HCT116 (cell line): ENCODE results near the gene KLHL2.
"Not testable (repeated sequence)": the region's sequence is repeated elsewhere in the genome, so short reads cannot be mapped to it uniquely, and the experiment has no call there.

ENCODE experiments used
- ELF1 ChIP-seq: IDR thresholded peaks from 2 replicates; pipeline ENCODE4 v1.6.1; 2012; ENCODE audit warnings: low read depth, borderline replicate concordance
- EZH2 ChIP-seq: fragments of 200-600 bp; sonication (generic); IDR thresholded peaks from 2 replicates; pipeline ENCODE4 v1.6.1; 2017; ENCODE audit warnings: antibody characterized with exemption, mixed run types
- EZH2phosphoT487 ChIP-seq: fragments of 200-600 bp; IDR thresholded peaks from 2 replicates; pipeline ENCODE4 v1.6.1; 2018; ENCODE audit warnings: antibody characterized with exemption, borderline replicate concordance
- FOSL1 ChIP-seq: IDR thresholded peaks from 2 replicates; pipeline ENCODE4 v1.6.1; 2012; ENCODE audit warnings: low read depth
- JUND ChIP-seq: IDR thresholded peaks from 2 replicates; pipeline ENCODE4 v1.6.1; 2012
- MAX ChIP-seq: IDR thresholded peaks from 2 replicates; pipeline ENCODE4 v1.6.1; 2012
- POLR2A ChIP-seq: IDR thresholded peaks from 2 replicates; pipeline ENCODE4 v1.7.0; 2011; ENCODE audit warnings: borderline replicate concordance; ENCODE audit not compliant: insufficient read depth, insufficient read length; ENCODE audit errors: extremely low read depth
- POLR2AphosphoS5 ChIP-seq: IDR thresholded peaks from 2 replicates; pipeline ENCODE4 v1.6.1; 2011; ENCODE audit warnings: mild to moderate bottlenecking, low read depth, low read length, moderate library complexity
- RAD21 ChIP-seq: IDR thresholded peaks from 2 replicates; pipeline ENCODE4 v1.6.1; 2012; ENCODE audit warnings: low read depth, mild to moderate bottlenecking
- SIN3A ChIP-seq: IDR thresholded peaks from 2 replicates; pipeline ENCODE4 v1.6.1; 2012; ENCODE audit warnings: low read depth
- SRF ChIP-seq: IDR thresholded peaks from 2 replicates; pipeline ENCODE4 v1.6.1; 2012; ENCODE audit warnings: low read depth
- TCF7L2 ChIP-seq: IDR thresholded peaks from 2 replicates; pipeline ENCODE4 v1.7.0; 2011; ENCODE audit warnings: borderline replicate concordance, inconsistent platforms; ENCODE audit not compliant: insufficient read depth, insufficient read length; ENCODE audit errors: extremely low read depth
- TF ChIP-seq, protein P1 (sequence below), 3 experiments: fragments of 200-600 bp in 1 of 3; sonication (generic) in 1 of 3; IDR thresholded peaks in 2 of 3; conservative IDR thresholded peaks in 1 of 3; 2 replicates each; pipeline ENCODE4 v1.5.1; 2012 to 2017; ENCODE audit warnings: low read depth in 2 of 3, low read length in 2 of 3, antibody characterized with exemption in 1 of 3, borderline replicate concordance in 1 of 3, control low read depth in 1 of 3, mild to moderate bottlenecking in 1 of 3, mixed read lengths in 1 of 3, mixed run types in 1 of 3, moderate library complexity in 1 of 3; ENCODE audit not compliant: insufficient read depth in 1 of 3
- TF ChIP-seq, protein P2 (sequence below): IDR thresholded peaks from 2 replicates; pipeline ENCODE4 v1.6.1; 2012; ENCODE audit warnings: low read depth

DNA sequence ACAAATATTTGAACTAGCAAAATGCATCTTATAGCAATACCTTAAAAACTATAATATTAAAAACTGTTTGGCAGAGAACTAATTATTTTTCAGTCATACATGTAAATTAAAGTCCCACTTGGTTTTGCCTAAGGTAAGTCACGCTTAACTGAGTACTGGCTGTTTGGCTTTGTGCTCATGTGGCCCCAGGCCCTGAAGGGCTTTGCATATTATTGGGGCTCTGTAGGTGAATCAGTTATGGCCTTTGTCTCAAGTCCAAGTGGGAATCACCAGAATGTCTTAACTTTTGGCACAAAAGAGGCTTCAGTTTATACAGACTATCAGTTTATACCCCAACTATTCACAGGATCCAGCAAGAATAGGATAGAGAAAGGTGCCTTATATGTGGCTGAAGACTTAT is 29.5 kb downstream of the KLHL2 start:
- TF ChIP-seq, protein P1, sequence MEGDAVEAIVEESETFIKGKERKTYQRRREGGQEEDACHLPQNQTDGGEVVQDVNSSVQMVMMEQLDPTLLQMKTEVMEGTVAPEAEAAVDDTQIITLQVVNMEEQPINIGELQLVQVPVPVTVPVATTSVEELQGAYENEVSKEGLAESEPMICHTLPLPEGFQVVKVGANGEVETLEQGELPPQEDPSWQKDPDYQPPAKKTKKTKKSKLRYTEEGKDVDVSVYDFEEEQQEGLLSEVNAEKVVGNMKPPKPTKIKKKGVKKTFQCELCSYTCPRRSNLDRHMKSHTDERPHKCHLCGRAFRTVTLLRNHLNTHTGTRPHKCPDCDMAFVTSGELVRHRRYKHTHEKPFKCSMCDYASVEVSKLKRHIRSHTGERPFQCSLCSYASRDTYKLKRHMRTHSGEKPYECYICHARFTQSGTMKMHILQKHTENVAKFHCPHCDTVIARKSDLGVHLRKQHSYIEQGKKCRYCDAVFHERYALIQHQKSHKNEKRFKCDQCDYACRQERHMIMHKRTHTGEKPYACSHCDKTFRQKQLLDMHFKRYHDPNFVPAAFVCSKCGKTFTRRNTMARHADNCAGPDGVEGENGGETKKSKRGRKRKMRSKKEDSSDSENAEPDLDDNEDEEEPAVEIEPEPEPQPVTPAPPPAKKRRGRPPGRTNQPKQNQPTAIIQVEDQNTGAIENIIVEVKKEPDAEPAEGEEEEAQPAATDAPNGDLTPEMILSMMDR (IDR thresholded peaks at IDR 0.05 in 2 of 3, conservative IDR thresholded peaks at IDR 0.05 in 1 of 3; ENCODE audit: borderline replicate concordance in 1 of 3, insufficient read depth in 1 of 3, low read depth in 2 of 3, low read length in 2 of 3) = not testable (repeated sequence)
- not testable (repeated sequence) for TF ChIP-seq POLR2AphosphoS5, POLR2A, TCF7L2, EZH2, RAD21, MAX, EZH2phosphoT487, SRF, JUND, SIN3A, FOSL1, ELF1
- TF ChIP-seq, protein P2, sequence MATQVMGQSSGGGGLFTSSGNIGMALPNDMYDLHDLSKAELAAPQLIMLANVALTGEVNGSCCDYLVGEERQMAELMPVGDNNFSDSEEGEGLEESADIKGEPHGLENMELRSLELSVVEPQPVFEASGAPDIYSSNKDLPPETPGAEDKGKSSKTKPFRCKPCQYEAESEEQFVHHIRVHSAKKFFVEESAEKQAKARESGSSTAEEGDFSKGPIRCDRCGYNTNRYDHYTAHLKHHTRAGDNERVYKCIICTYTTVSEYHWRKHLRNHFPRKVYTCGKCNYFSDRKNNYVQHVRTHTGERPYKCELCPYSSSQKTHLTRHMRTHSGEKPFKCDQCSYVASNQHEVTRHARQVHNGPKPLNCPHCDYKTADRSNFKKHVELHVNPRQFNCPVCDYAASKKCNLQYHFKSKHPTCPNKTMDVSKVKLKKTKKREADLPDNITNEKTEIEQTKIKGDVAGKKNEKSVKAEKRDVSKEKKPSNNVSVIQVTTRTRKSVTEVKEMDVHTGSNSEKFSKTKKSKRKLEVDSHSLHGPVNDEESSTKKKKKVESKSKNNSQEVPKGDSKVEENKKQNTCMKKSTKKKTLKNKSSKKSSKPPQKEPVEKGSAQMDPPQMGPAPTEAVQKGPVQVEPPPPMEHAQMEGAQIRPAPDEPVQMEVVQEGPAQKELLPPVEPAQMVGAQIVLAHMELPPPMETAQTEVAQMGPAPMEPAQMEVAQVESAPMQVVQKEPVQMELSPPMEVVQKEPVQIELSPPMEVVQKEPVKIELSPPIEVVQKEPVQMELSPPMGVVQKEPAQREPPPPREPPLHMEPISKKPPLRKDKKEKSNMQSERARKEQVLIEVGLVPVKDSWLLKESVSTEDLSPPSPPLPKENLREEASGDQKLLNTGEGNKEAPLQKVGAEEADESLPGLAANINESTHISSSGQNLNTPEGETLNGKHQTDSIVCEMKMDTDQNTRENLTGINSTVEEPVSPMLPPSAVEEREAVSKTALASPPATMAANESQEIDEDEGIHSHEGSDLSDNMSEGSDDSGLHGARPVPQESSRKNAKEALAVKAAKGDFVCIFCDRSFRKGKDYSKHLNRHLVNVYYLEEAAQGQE = not testable (repeated sequence)
